Ishikawa (cell line): ENCODE data around the gene CRABP1.

ENCODE experiments used
- CEBPB ChIP-seq: IDR thresholded peaks from 2 replicates; pipeline ENCODE4 v1.6.1; 2012
- CREB1 ChIP-seq: IDR thresholded peaks from 2 replicates; pipeline ENCODE4 v1.6.1; 2012; ENCODE audit warnings: low read depth
- EGR1 ChIP-seq: IDR thresholded peaks from 2 replicates; pipeline ENCODE4 v1.6.1; 2012
- EP300 ChIP-seq: IDR thresholded peaks from 2 replicates; pipeline ENCODE4 v1.6.1; 2012; ENCODE audit warnings: borderline replicate concordance
- FOXM1 ChIP-seq: IDR thresholded peaks from 2 replicates; pipeline ENCODE4 v1.6.1; 2012; ENCODE audit warnings: low read depth, borderline replicate concordance
- MAX ChIP-seq: IDR thresholded peaks from 2 replicates; pipeline ENCODE4 v1.6.1; 2012
- NFIC ChIP-seq: IDR thresholded peaks from 2 replicates; pipeline ENCODE4 v1.6.1; 2012
- RAD21 ChIP-seq: IDR thresholded peaks from 2 replicates; pipeline ENCODE4 v1.6.1; 2012; ENCODE audit warnings: low read depth
- REST ChIP-seq: IDR thresholded peaks from 2 replicates; pipeline ENCODE4 v1.6.1; 2012; ENCODE audit warnings: low read depth, mild to moderate bottlenecking
- TAF1 ChIP-seq: IDR thresholded peaks from 2 replicates; pipeline ENCODE4 v1.6.1; 2012; ENCODE audit warnings: low read depth, mild to moderate bottlenecking
- TCF12 ChIP-seq: IDR thresholded peaks from 2 replicates; pipeline ENCODE4 v1.6.1; 2012; ENCODE audit warnings: low read depth
- TEAD4 ChIP-seq: IDR thresholded peaks from 2 replicates; pipeline ENCODE4 v1.6.1; 2012
- USF1 ChIP-seq: IDR thresholded peaks from 2 replicates; pipeline ENCODE4 v1.6.1; 2012
- YY1 ChIP-seq: IDR thresholded peaks from 2 replicates; pipeline ENCODE4 v1.6.1; 2012; ENCODE audit warnings: low read depth
- ZBTB7A ChIP-seq: IDR thresholded peaks from 2 replicates; pipeline ENCODE4 v1.6.1; 2012; ENCODE audit warnings: low read depth

Gene CRABP1

GRCh38 chr15:78313383-78313782 lies 26.8 kb upstream of the CRABP1 start:
- no peak for TF ChIP-seq NFIC
- TF ChIP-seq TEAD4, result no peak
- TF ChIP-seq CEBPB, result no peak

GRCh38 chr15:78314181-78314581 lies 26.0 kb upstream of the CRABP1 start:
- no peak for TF ChIP-seq CREB1
- no peak for TF ChIP-seq EP300
- no peak for TF ChIP-seq USF1
- no peak for TF ChIP-seq NFIC
- no peak for TF ChIP-seq TEAD4
- no peak for TF ChIP-seq TAF1
- no peak for TF ChIP-seq CEBPB
- TF ChIP-seq EGR1, result no peak
- no peak for TF ChIP-seq RAD21
- TF ChIP-seq YY1, result no peak
- TF ChIP-seq MAX, result no peak
- TF ChIP-seq ZBTB7A, result no peak
- no peak for TF ChIP-seq FOXM1
- TF ChIP-seq REST, result no peak
- no peak for TF ChIP-seq TCF12

GRCh38 chr15:78315686-78316282 lies 24.4 kb upstream of the CRABP1 start:
- TF ChIP-seq REST (no peak), RAD21 (peak; percentile 51; the same call in 1 of the 2 replicates), NFIC (no peak), MAX (no peak)

- TF ChIP-seq REST (no peak), EGR1 (no peak), CEBPB (no peak), FOXM1 (no peak), NFIC (no peak), EP300 (no peak), TEAD4 (no peak), MAX (no peak), ZBTB7A (no peak), TAF1 (no peak), RAD21 (no peak), YY1 (no peak), CREB1 (no peak), USF1 (no peak), TCF12 (no peak)
Observed at GRCh38 chr15:78316283-78317083, 23.7 kb upstream of the CRABP1 start.
